ENCODE data around the gene PCCB. TPM values are rescaled to one million over a fixed set of nuclear protein-coding genes. Genes with fewer than 3 reads are reported as not detected.
"Not testable (repeated sequence)": the region's sequence is repeated elsewhere in the genome, so short reads cannot be mapped to it uniquely, and the experiment has no call there.

Gene PCCB
- total RNA-seq, 2 donors from 2014 or later = 43.2 to 112 TPM

DNA sequence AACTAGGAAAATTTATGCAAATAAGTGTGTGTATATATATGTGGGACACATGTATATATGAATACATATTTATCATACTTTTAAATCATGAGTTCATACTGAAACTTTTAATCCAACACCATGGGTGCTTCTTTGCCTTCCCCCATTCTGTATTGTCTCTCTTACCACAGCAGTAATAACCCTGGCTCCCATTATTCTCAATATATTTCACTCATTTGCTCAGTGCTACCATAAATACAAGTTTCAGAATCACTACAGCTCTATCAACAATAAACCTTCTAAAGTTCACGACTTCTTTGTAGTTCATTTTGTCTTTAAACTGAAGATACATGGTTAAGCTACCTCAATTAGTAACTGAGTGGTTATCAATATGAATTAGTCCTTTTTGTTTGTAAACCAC is 82.2 kb downstream of the PCCB start:
- no peak for DNase-seq (ENCODE audit: low spot score)
- H3K36me3 ChIP-seq = peaks cover 52% of the 10 kb centered on the region
- no peak overlapping the region for H3K27ac ChIP-seq
- H3K4me3 ChIP-seq = no peak overlapping the region
- no peaks in the 10 kb centered on the region for H3K9me3 ChIP-seq
- H3K27me3 ChIP-seq = no peaks in the 10 kb centered on the region
- TF ChIP-seq, protein P1, sequence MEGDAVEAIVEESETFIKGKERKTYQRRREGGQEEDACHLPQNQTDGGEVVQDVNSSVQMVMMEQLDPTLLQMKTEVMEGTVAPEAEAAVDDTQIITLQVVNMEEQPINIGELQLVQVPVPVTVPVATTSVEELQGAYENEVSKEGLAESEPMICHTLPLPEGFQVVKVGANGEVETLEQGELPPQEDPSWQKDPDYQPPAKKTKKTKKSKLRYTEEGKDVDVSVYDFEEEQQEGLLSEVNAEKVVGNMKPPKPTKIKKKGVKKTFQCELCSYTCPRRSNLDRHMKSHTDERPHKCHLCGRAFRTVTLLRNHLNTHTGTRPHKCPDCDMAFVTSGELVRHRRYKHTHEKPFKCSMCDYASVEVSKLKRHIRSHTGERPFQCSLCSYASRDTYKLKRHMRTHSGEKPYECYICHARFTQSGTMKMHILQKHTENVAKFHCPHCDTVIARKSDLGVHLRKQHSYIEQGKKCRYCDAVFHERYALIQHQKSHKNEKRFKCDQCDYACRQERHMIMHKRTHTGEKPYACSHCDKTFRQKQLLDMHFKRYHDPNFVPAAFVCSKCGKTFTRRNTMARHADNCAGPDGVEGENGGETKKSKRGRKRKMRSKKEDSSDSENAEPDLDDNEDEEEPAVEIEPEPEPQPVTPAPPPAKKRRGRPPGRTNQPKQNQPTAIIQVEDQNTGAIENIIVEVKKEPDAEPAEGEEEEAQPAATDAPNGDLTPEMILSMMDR (IDR thresholded peaks at IDR 0.05) = no peak
- H3K4me1 ChIP-seq = no peaks in the 10 kb centered on the region

DNA sequence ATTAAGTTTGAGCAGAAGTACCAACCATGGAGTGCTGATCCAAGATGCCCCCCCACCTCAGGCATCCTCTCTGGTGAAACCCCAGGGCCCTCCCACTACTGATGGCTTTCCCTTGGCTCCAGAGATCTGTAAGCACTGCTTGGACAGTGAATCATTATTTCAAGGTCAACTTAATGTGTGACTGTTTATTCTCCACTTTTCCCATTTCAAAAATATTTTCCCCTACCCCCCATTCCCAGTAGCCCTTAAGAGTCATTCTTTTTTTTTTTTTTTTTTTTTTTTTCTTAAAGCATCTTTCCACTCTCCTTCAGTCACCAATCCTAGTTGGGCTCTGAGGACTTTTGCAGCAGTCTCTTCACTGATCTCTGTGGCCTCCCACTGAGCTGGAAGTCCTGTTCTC is 82.6 kb downstream of the PCCB start:
- no peak overlapping the region for H3K4me3 ChIP-seq
- DNase-seq (ENCODE audit: low spot score) = no peak
- no peaks in the 10 kb centered on the region for H3K4me1 ChIP-seq
- TF ChIP-seq, protein P1 (IDR thresholded peaks at IDR 0.05) = no peak
- H3K36me3 ChIP-seq = peaks cover 49% of the 10 kb centered on the region
- no peaks in the 10 kb centered on the region for H3K9me3 ChIP-seq
- H3K27me3 ChIP-seq = no peaks in the 10 kb centered on the region
- no peak overlapping the region for H3K27ac ChIP-seq

DNA sequence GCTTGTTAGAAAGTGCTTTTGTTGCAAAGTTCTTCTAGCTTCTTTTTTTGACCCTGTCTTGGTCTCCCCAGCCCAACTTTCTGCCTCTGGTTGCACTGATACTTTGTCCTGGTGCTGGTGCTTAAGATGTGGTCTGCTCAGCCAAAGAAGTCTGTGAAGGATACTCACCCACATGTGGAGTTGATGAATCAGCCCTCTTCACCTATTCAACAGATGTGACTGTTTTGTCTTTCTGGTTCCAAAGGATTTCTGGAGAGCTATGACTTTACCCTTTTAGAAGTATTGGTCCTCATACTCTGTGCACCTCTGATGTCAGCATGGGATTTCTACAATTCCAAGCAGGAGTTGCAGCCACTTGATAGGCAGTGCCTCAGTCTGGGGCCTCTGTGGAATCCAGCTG is 84.1 kb downstream of the PCCB start:
- Histone ChIP-seq H3K27me3 (no peaks in the 10 kb centered on the region), H3K4me3 (no peak overlapping the region), H3K4me1 (no peaks in the 10 kb centered on the region), H3K36me3 (peaks cover 48% of the 10 kb centered on the region), H3K9me3 (no peaks in the 10 kb centered on the region), H3K27ac (no peak overlapping the region)
- DNase-seq (ENCODE audit: low spot score) = no peak
- TF ChIP-seq, protein P1 (IDR thresholded peaks at IDR 0.05) = no peak

DNA sequence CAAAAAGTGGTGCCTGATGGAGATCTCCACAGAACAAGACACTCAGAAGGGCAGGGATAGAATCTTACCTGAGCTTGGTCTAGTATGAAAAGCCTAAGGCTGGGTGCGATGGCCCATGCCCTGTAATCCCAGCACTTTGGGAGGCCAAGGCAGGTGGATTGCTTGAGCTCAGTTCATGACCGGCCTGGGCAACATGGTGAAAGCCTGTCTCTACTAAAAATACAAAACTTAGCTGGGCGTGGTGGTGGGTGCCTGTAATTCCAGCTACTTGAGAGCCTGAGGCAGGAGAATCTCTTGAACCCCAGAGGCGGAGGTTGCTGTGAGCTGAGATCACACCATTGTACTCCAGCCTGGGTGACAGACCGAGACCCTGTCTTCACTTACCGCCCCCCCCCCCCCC is 84.6 kb downstream of the PCCB start:
- H3K9me3 ChIP-seq; H3K4me3 ChIP-seq; H3K27me3 ChIP-seq; H3K27ac ChIP-seq; H3K4me1 ChIP-seq; DNase-seq (ENCODE audit: low spot score): not testable (repeated sequence)
- H3K36me3 ChIP-seq = peaks cover 48% of the 10 kb centered on the region

DNA sequence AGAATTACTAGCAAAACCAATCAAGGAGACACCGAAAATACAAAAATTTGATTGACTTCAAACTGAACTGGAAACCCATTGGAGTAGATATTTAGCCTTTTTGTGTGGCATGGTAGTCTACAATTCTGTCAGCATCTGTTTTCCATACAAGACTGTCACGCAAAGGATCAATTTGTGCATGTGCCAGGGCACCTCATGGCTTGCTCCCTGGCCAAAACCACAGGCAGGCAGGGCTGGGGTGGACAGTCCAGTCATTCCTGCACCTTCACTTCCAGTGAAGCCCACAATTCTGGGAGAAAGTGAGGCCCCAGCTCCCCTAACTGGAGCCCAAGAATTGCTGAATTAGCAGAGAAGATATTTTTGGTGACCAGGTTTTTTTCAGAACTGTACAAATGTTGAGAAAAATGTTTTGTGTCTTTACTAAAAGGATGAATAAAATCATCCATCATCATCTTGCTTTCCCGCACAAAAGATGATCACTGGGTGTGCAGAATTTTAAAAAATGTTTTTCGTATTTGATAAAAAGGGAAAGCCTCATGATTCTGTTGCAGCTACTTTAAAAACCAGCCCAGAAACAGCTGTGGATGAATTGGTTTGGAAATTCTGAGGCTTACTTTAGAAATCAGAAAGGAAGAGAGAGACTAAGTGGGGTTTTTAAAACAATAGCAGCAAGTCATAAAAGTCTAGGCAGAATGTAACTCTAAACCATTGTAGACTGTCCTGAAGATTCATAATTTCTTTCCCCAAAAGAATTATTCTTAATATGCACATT is 86.4 kb downstream of the PCCB start:
- no peak for DNase-seq (ENCODE audit: low spot score)
- H3K4me1 ChIP-seq = no peaks in the 10 kb centered on the region
- TF ChIP-seq, protein P1 (IDR thresholded peaks at IDR 0.05) = no peak
- H3K4me3 ChIP-seq = no peak overlapping the region
- H3K9me3 ChIP-seq = no peaks in the 10 kb centered on the region
- H3K27me3 ChIP-seq = no peaks in the 10 kb centered on the region
- H3K36me3 ChIP-seq = peaks cover 65% of the 10 kb centered on the region
- H3K27ac ChIP-seq = no peak overlapping the region

DNA sequence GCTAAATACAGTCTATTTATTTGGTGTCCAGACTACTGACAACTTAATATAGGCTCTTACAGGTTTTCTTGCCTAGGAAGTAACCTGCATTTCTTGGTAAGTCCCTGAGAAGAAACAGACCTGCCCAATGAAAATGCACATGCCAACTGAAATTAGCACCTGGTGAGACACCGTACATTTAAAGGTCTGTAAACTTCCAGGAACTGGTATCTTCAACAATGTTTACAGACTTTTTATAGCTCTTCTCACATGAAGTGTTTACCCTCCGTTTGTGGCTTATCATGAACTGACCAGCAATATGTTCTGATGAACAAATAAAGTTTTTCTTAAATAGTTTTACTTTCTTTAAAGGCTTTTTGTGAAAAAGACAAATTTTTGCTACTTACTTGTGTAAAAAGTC is 93.3 kb downstream of the PCCB start:
- no peaks in the 10 kb centered on the region for H3K9me3 ChIP-seq
- H3K36me3 ChIP-seq = peaks cover 35% of the 10 kb centered on the region
- TF ChIP-seq, protein P1 (IDR thresholded peaks at IDR 0.05) = no peak
- H3K4me3 ChIP-seq = no peak overlapping the region
- H3K27ac ChIP-seq = no peak overlapping the region
- no peak for DNase-seq (ENCODE audit: low spot score)
- H3K27me3 ChIP-seq = no peaks in the 10 kb centered on the region
- no peaks in the 10 kb centered on the region for H3K4me1 ChIP-seq

Measured in right atrium auricular region (tissue), 2 donors.